Globus pallidus (tissue), 1 donor: ENCODE results near the gene SUCO.
"Not testable (repeated sequence)": the region's sequence is repeated elsewhere in the genome, so short reads cannot be mapped to it uniquely, and the experiment has no call there.

Experiments used
- DNase-seq: peaks from one replicate; pipeline ENCODE4 v3.0.0-alpha.2; 2015; ENCODE audit warnings: low spot score

Gene SUCO

GRCh38 chr1:172566196-172566997 lies 33.4 kb downstream of the SUCO start:
- DNase-seq = no peak

- no peak for DNase-seq
These were observed 34.8 kb downstream of the SUCO start for GRCh38 chr1:172567720-172568119.

- DNase-seq = no peak
These were observed 41.1 kb downstream of the SUCO start for GRCh38 chr1:172574080-172574479.

- DNase-seq = no peak
These were observed 45.6 kb downstream of the SUCO start for GRCh38 chr1:172578586-172578985.

GRCh38 chr1:172581273-172581672 lies 48.3 kb downstream of the SUCO start:
- DNase-seq = no peak

- DNase-seq = no peak
These were observed 48.8 kb downstream of the SUCO start for GRCh38 chr1:172581779-172582178.

GRCh38 chr1:172582889-172583288 lies 49.9 kb downstream of the SUCO start:
- DNase-seq = no peak

GRCh38 chr1:172585348-172585747 lies 52.4 kb downstream of the SUCO start:
- no peak for DNase-seq

- DNase-seq = no peak
These were observed 52.9 kb downstream of the SUCO start for GRCh38 chr1:172585861-172586260.

GRCh38 chr1:172588296-172589291 lies 55.6 kb downstream of the SUCO start:
- DNase-seq = no peak

- DNase-seq = no peak
These were observed 56.6 kb downstream of the SUCO start for GRCh38 chr1:172589553-172589952.

- DNase-seq = not testable (repeated sequence)
These were observed 58.5 kb downstream of the SUCO start for GRCh38 chr1:172591429-172591828.

- not testable (repeated sequence) for DNase-seq
These were observed 62.1 kb downstream of the SUCO start for GRCh38 chr1:172595066-172595465.

GRCh38 chr1:172596782-172597181 lies 63.8 kb downstream of the SUCO start:
- DNase-seq = not testable (repeated sequence)

- DNase-seq = no peak
These were observed 67.0 kb downstream of the SUCO start for GRCh38 chr1:172599912-172600311.

- DNase-seq = no peak
These were observed 67.7 kb downstream of the SUCO start for GRCh38 chr1:172600615-172601014.

GRCh38 chr1:172601046-172601630 lies 68.2 kb downstream of the SUCO start:
- DNase-seq = no peak

GRCh38 chr1:172602706-172603105 lies 69.8 kb downstream of the SUCO start:
- peak; percentile 30 for DNase-seq

- no peak for DNase-seq
These were observed 70.9 kb downstream of the SUCO start for GRCh38 chr1:172603816-172604215.

GRCh38 chr1:172605641-172606040 lies 72.7 kb downstream of the SUCO start:
- no peak for DNase-seq

- no peak for DNase-seq
These were observed 74.2 kb downstream of the SUCO start for GRCh38 chr1:172607145-172607544.

- DNase-seq = no peak
These were observed 75.2 kb downstream of the SUCO start for GRCh38 chr1:172608098-172608601.
